Body of pancreas (tissue), 4 donors: ENCODE data around the gene IL19. TPM values are rescaled to one million over a fixed set of nuclear protein-coding genes. Genes with fewer than 3 reads are reported as not detected.

Experiments used
- ATAC-seq: fragments of 150-250 bp; one replicate; pipeline ENCODE4 v1.9.1; 2016
- DNase-seq, 4 donors: peaks; one replicate each; pipeline ENCODE4 v3.0.0-alpha.2; 2019
- H3K27ac ChIP-seq, 4 donors: fragments of 200-600 bp; sonication (generic); 1 replicate in 3 of 4; 2 replicates in 1 of 4; pipeline versions ENCODE4 v1.5.1 to v1.6.1; 2016 to 2019; ENCODE audit warnings: mild to moderate bottlenecking in 1 of 4, mixed read lengths in 1 of 4, moderate library complexity in 1 of 4
- H3K27me3 ChIP-seq, 2 donors: fragments of 200-600 bp; sonication (generic); one replicate each; pipeline ENCODE4 v1.6.0; 2016; ENCODE audit warnings: mild to moderate bottlenecking in 1 of 2
- H3K36me3 ChIP-seq, 2 donors: fragments of 200-600 bp; sonication (generic); replicated peaks in 1 of 2; 2 replicates each; pipeline ENCODE4 v1.5.1; 2016; ENCODE audit warnings: low read depth in 2 of 2; ENCODE audit not compliant: insufficient read depth in 1 of 2
- H3K4me1 ChIP-seq: fragments of 200-600 bp; sonication (generic); one replicate; pipeline ENCODE4 v1.6.0; 2016
- H3K4me3 ChIP-seq, 2 donors: fragments of 200-600 bp; sonication (generic); 1 replicate in 1 of 2; 2 replicates in 1 of 2; pipeline ENCODE4 v1.5.1; 2016 to 2019
- H3K9me3 ChIP-seq, 3 donors: fragments of 200-600 bp; sonication (generic); 1 replicate in 2 of 3; 2 replicates in 1 of 3; pipeline ENCODE4 v1.5.1; 2016
- CTCF ChIP-seq, 7 experiments: fragments of 450-650 bp in 4 of 7; fragments of 200-600 bp in 3 of 7; sonication (generic) in 3 of 7; IDR thresholded peaks; one replicate each; pipeline ENCODE4 v1.5.1; 2016 to 2019; ENCODE audit warnings: antibody characterized with exemption in 7 of 7
- POLR2A ChIP-seq, 3 donors: fragments of 450-650 bp; IDR thresholded peaks; one replicate each; pipeline ENCODE4 v1.6.1; 2016; ENCODE audit warnings: antibody characterized with exemption in 3 of 3, mild to moderate bottlenecking in 2 of 3
- WGBS, 2 donors: methylation state at CpG; one replicate each; pipeline ENCODE4 v1.1.5; 2017; 5-methylcytosine and 5-hydroxymethylcytosine counted together
- intact Hi-C: fragments of 100-400 bp; cut with DNase I; formaldehyde crosslinking; loops from one replicate; pipeline ENCODE4 v1.15.1; 2023
- total RNA-seq, 2 donors: library from RNA; depleted of rRNA; stranded (reverse); fragments of >200 nt; gene quantifications; one replicate each; pipeline ENCODE4 v1.1.0, GENCODE V29; 2016

The IL19 gene
- total RNA-seq, 2 donors from 2014 or later = not detected

GRCh38 chr1:206829875-206830274 is 59.3 kb downstream of the IL19 start:
- DNase-seq (no peak), ATAC-seq (no peak)
- H3K9me3 ChIP-seq = no peaks in the 10 kb centered on the region
- TF ChIP-seq POLR2A (IDR thresholded peaks at IDR 0.05) (no peak), CTCF (IDR thresholded peaks at IDR 0.05) (no peak)
- no peaks in the 10 kb centered on the region for H3K36me3 ChIP-seq
- WGBS, 2 donors = 74 to 89% methylated on average over 2 of the region's 2 CpGs
- no peak overlapping the region for H3K4me3 ChIP-seq
- H3K27ac ChIP-seq = no peak overlapping the region
- H3K4me1 ChIP-seq = no peaks in the 10 kb centered on the region
- intact Hi-C loops = no loop called here
- no peaks in the 10 kb centered on the region for H3K27me3 ChIP-seq

GRCh38 chr1:206831650-206832049 is 61.1 kb downstream of the IL19 start:
- TF ChIP-seq POLR2A (IDR thresholded peaks at IDR 0.05) = no peak
- TF ChIP-seq CTCF (IDR thresholded peaks at IDR 0.05) = no peak
- Histone ChIP-seq H3K27ac (no peak overlapping the region), H3K27me3 (no peaks in the 10 kb centered on the region), H3K9me3 (no peaks in the 10 kb centered on the region), H3K4me1 (no peaks in the 10 kb centered on the region), H3K4me3 (no peak overlapping the region), H3K36me3 (no peaks in the 10 kb centered on the region)
- ATAC-seq = no peak
- DNase-seq = no peak
- intact Hi-C loops = no loop called here
- WGBS, 2 donors = 82 to 90% methylated on average over 3 to 4 of the region's 4 CpGs

- ATAC-seq (no peak), DNase-seq (no peak)
- intact Hi-C loops = no loop called here
- no peak overlapping the region for H3K4me3 ChIP-seq
- H3K4me1 ChIP-seq = no peaks in the 10 kb centered on the region
- H3K9me3 ChIP-seq = no peaks in the 10 kb centered on the region
- no peak for TF ChIP-seq POLR2A (IDR thresholded peaks at IDR 0.05)
- no peak for TF ChIP-seq CTCF (IDR thresholded peaks at IDR 0.05)
- H3K27me3 ChIP-seq = no peaks in the 10 kb centered on the region
- H3K27ac ChIP-seq = no peak overlapping the region
- H3K36me3 ChIP-seq = no peaks in the 10 kb centered on the region
- 45 to 55% methylated on average over 2 of the region's 2 CpGs for WGBS, 2 donors
These were observed 61.8 kb downstream of the IL19 start for GRCh38 chr1:206832352-206832880.

GRCh38 chr1:206833106-206833680 is 62.6 kb downstream of the IL19 start:
- no peak overlapping the region for H3K27ac ChIP-seq
- ATAC-seq = no peak
- no peaks in the 10 kb centered on the region for H3K4me1 ChIP-seq
- TF ChIP-seq POLR2A (IDR thresholded peaks at IDR 0.05) (no peak), CTCF (IDR thresholded peaks at IDR 0.05) (no peak)
- H3K9me3 ChIP-seq = no peaks in the 10 kb centered on the region
- H3K4me3 ChIP-seq = no peak overlapping the region
- WGBS, 2 donors = 69 to 82% methylated on average over 2 of the region's 2 CpGs
- no peak for DNase-seq
- H3K36me3 ChIP-seq = no peaks in the 10 kb centered on the region
- no peaks in the 10 kb centered on the region for H3K27me3 ChIP-seq
- intact Hi-C loops = no loop called here

- Histone ChIP-seq H3K27me3 (no peaks in the 10 kb centered on the region), H3K36me3 (no peaks in the 10 kb centered on the region), H3K9me3 (no peaks in the 10 kb centered on the region), H3K4me3 (no peak overlapping the region), H3K27ac (no peak overlapping the region), H3K4me1 (no peaks in the 10 kb centered on the region)
- intact Hi-C loops = no loop called here
- TF ChIP-seq CTCF (IDR thresholded peaks at IDR 0.05) (no peak), POLR2A (IDR thresholded peaks at IDR 0.05) (no peak)
- ATAC-seq (no peak), DNase-seq (no peak)
- 52 to 72% methylated on average over 2 of the region's 2 CpGs for WGBS, 2 donors
These were observed 63.2 kb downstream of the IL19 start for GRCh38 chr1:206833801-206834200.
